Suprapubic skin (tissue), 4 donors: Measurements from ENCODE around the gene TGM2. TPM values are rescaled to one million over a fixed set of nuclear protein-coding genes. Genes with fewer than 3 reads are reported as not detected.

Source experiments
- DNase-seq, 2 donors: peaks; one replicate each; pipeline ENCODE4 v3.0.0-alpha.2; 2019; ENCODE audit warnings: low spot score in 2 of 2
- H3K27ac ChIP-seq: fragments of 200-600 bp; sonication (generic); one replicate; pipeline ENCODE4 v1.5.1; 2019
- H3K27me3 ChIP-seq: fragments of 200-600 bp; sonication (generic); one replicate; pipeline ENCODE4 v1.5.1; 2019
- H3K36me3 ChIP-seq: fragments of 200-600 bp; sonication (generic); one replicate; pipeline ENCODE4 v1.5.1; 2019
- H3K4me1 ChIP-seq: fragments of 200-600 bp; sonication (generic); one replicate; pipeline ENCODE4 v1.5.1; 2019
- H3K4me3 ChIP-seq: fragments of 200-600 bp; sonication (generic); one replicate; pipeline ENCODE4 v1.5.1; 2019; ENCODE audit warnings: mild to moderate bottlenecking
- H3K9me3 ChIP-seq: fragments of 200-600 bp; sonication (generic); one replicate; pipeline ENCODE4 v1.5.1; 2019
- CTCF ChIP-seq, 2 donors: fragments of 200-600 bp in 1 of 2; fragments of 450-650 bp in 1 of 2; sonication (generic) in 1 of 2; IDR thresholded peaks; one replicate each; pipeline ENCODE4 v1.5.1; 2016 to 2019; ENCODE audit warnings: antibody characterized with exemption in 2 of 2, mild to moderate bottlenecking in 1 of 2, moderate library complexity in 1 of 2
- EP300 ChIP-seq: sonication (generic); formaldehyde crosslinking; IDR thresholded peaks from one replicate; pipeline ENCODE4 v1.6.1; 2017; ENCODE audit warnings: antibody characterized with exemption
- POLR2A ChIP-seq, 2 donors: fragments of 450-650 bp; IDR thresholded peaks; one replicate each; pipeline ENCODE4 v1.6.1; 2017; ENCODE audit warnings: antibody characterized with exemption in 2 of 2, mild to moderate bottlenecking in 2 of 2, moderate library complexity in 2 of 2
- POLR2AphosphoS5 ChIP-seq, 3 donors: sonication (generic); formaldehyde crosslinking; IDR thresholded peaks; one replicate each; pipeline ENCODE4 v1.6.1; 2017; ENCODE audit warnings: antibody characterized with exemption in 3 of 3
- WGBS: methylation state at CpG from one replicate; pipeline ENCODE4 v1.1.5; 2018; 5-methylcytosine and 5-hydroxymethylcytosine counted together
- total RNA-seq, 4 donors: library from RNA; depleted of rRNA; stranded (reverse); fragments of >200 nt; gene quantifications; one replicate each; pipeline ENCODE4 v1.1.0, GENCODE V29; 2016

TGM2 gene
- total RNA-seq, 4 donors from 2014 or later, result 1.5 to 6.6 (median 3.8) TPM

- Histone ChIP-seq H3K27ac (peak overlapping the region; percentile 26), H3K36me3 (no peaks in the 10 kb centered on the region), H3K4me3 (no peak overlapping the region), H3K4me1 (peaks cover 13% of the 10 kb centered on the region), H3K9me3 (no peaks in the 10 kb centered on the region), H3K27me3 (no peaks in the 10 kb centered on the region)
- WGBS, result 71% methylated on average over 22 of the region's 22 CpGs
- TF ChIP-seq EP300, result no peak
- TF ChIP-seq POLR2AphosphoS5 (IDR thresholded peaks at IDR 0.05), result no peak
- TF ChIP-seq CTCF (IDR thresholded peaks at IDR 0.05), result no peak
- TF ChIP-seq POLR2A (IDR thresholded peaks at IDR 0.05), result no peak
- DNase-seq, result peak; percentile 85 to 86
Measured at GRCh38 chr20:38152621-38153221, 12.3 kb downstream of the TGM2 start.

- TF ChIP-seq EP300 (no peak), POLR2A (IDR thresholded peaks at IDR 0.05) (no peak)
- WGBS, result 15% methylated on average over 7 of the region's 7 CpGs
- no peak for DNase-seq
- H3K4me1 ChIP-seq, result peaks cover 13% of the 10 kb centered on the region
- peak overlapping the region; percentile 0 for H3K27ac ChIP-seq
- H3K4me3 ChIP-seq, result no peak overlapping the region
- no peaks in the 10 kb centered on the region for H3K36me3 ChIP-seq
- no peaks in the 10 kb centered on the region for H3K27me3 ChIP-seq
- H3K9me3 ChIP-seq, result no peaks in the 10 kb centered on the region
Measured at GRCh38 chr20:38152175-38152620, 12.9 kb downstream of the TGM2 start.

- TF ChIP-seq POLR2AphosphoS5 (IDR thresholded peaks at IDR 0.05), result no peak
- Histone ChIP-seq H3K36me3 (no peaks in the 10 kb centered on the region), H3K4me3 (no peak overlapping the region), H3K27ac (no peak overlapping the region), H3K27me3 (no peaks in the 10 kb centered on the region), H3K4me1 (peaks cover 13% of the 10 kb centered on the region), H3K9me3 (no peaks in the 10 kb centered on the region)
- DNase-seq, result no peak
- WGBS, result 89% methylated on average over 3 of the region's 3 CpGs
Measured at GRCh38 chr20:38151455-38151854, 13.6 kb downstream of the TGM2 start.

GRCh38 chr20:38150335-38151170 is 14.5 kb downstream of the TGM2 start:
- TF ChIP-seq CTCF (IDR thresholded peaks at IDR 0.05), result no peak
- TF ChIP-seq EP300, result no peak
- no peak for TF ChIP-seq POLR2A (IDR thresholded peaks at IDR 0.05)
- TF ChIP-seq POLR2AphosphoS5 (IDR thresholded peaks at IDR 0.05), result no peak
- Histone ChIP-seq H3K4me1 (peaks cover 13% of the 10 kb centered on the region), H3K27me3 (no peaks in the 10 kb centered on the region), H3K4me3 (no peak overlapping the region), H3K27ac (no peak overlapping the region), H3K36me3 (no peaks in the 10 kb centered on the region), H3K9me3 (no peaks in the 10 kb centered on the region)
- DNase-seq, result no peak
- 95% methylated on average over 7 of the region's 8 CpGs for WGBS

GRCh38 chr20:38148328-38149102 is 16.6 kb downstream of the TGM2 start:
- WGBS, result 91% methylated on average over 8 of the region's 9 CpGs
- no peaks in the 10 kb centered on the region for H3K36me3 ChIP-seq
- no peak for DNase-seq
- no peak overlapping the region for H3K4me3 ChIP-seq
- no peaks in the 10 kb centered on the region for H3K27me3 ChIP-seq
- no peak overlapping the region for H3K27ac ChIP-seq
- no peak for TF ChIP-seq CTCF (IDR thresholded peaks at IDR 0.05)
- TF ChIP-seq POLR2AphosphoS5 (IDR thresholded peaks at IDR 0.05), result no peak
- no peak for TF ChIP-seq POLR2A (IDR thresholded peaks at IDR 0.05)
- no peak for TF ChIP-seq EP300
- no peaks in the 10 kb centered on the region for H3K9me3 ChIP-seq
- peaks cover 24% of the 10 kb centered on the region for H3K4me1 ChIP-seq

- H3K4me3 ChIP-seq, result no peak overlapping the region
- H3K27ac ChIP-seq, result no peak overlapping the region
- H3K9me3 ChIP-seq, result no peaks in the 10 kb centered on the region
- no peaks in the 10 kb centered on the region for H3K27me3 ChIP-seq
- TF ChIP-seq POLR2AphosphoS5 (IDR thresholded peaks at IDR 0.05) (no peak), CTCF (IDR thresholded peaks at IDR 0.05) (no peak), EP300 (no peak), POLR2A (IDR thresholded peaks at IDR 0.05) (no peak)
- H3K4me1 ChIP-seq, result peaks cover 28% of the 10 kb centered on the region
- no peaks in the 10 kb centered on the region for H3K36me3 ChIP-seq
- WGBS, result 96% methylated on average over 14 of the region's 14 CpGs
- DNase-seq, result no peak
Measured at GRCh38 chr20:38147751-38148150, 17.3 kb downstream of the TGM2 start.
